Measurements from ENCODE around the gene SLC25A10. TPM values are rescaled to one million over a fixed set of nuclear protein-coding genes. Genes with fewer than 3 reads are reported as not detected.

SLC25A10 gene
- total and polyA plus RNA-seq, 2 of the 8 experiments (the other 6 are each of a cell fraction or from before 2014, with no cell fraction given): 22.2 to 43.0 TPM

DNA sequence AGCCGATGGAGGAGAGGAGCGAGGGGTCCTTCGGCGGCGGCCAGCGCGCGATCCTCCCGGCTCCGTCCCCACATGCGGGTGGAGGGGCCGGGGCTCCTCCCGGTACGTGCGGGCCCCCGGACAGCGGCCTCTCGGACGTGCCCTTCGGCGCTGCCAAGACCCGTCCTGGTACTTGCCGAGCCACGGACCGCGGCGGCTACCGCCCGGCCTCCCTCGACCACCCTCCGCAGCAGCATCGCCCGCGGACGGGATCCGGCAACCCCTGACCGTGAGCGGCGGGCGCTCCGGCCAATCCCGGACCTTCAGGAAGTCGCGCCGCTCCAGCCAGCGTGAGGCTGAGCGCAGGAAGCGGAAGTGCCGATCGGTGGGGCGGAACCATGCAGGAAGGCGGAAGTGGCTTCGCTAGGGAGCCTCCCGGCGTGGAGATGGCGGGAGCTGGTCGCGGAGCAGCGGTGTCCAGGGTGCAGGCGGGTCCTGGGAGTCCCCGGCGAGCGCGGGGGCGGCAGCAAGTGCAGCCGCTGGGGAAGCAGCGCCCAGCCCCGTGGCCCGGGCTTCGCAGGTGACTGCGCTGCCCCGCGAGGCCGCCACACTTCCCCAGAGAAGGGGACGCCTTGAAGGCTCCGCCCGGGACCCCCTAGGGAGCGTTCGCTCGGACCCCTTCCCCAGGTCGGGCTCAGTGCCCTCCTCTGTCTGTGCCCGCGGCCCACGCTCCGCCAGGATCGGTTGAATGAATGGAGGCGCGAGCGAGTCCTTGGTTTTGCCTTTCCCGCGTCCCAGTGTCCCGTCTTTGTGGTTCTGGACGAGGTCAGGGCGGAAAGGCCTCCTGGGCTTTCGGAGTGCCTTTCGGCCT lies 45.5 kb upstream of the SLC25A10 start, which contains the start of the genes CCDC137 and OXLD1:
Gene CCDC137, plus strand, starts transcription at position 396 of the 850 bp plus-strand sequence. Its CDS starts 30 bp downstream, at position 426.
Gene OXLD1, minus strand, starts transcription at position 264 of the 850 bp plus-strand sequence. Its CDS starts 28 bp downstream, at position 236.
- Histone ChIP-seq H3K27me3 (replicated peaks in 1 of 4; ENCODE audit: control insufficient read depth in 3 of 4, extremely low read depth in 1 of 4, insufficient read depth in 3 of 4, low read length in 3 of 4) (no peaks in the 10 kb centered on the region), H4K5ac (ENCODE audit: insufficient read length, low read depth, low read length) (peak within 1 kb of the TSS; percentile 76), H2BK5ac (ENCODE audit: low read depth, low read length) (peak within 1 kb of the TSS; percentile 85), H3K4me3 (ENCODE audit: extremely low read depth in 1 of 4, insufficient read depth in 2 of 4, low read depth in 3 of 4, low read length in 4 of 4) (peak within 1 kb of the TSS; percentile 62 to 95 (median 88)), H3K27ac (ENCODE audit: low read depth, low read length) (peak within 1 kb of the TSS; percentile 74), H4K20me1 (replicated peaks in 1 of 2; ENCODE audit: control insufficient read depth in 1 of 2, insufficient read depth in 2 of 2, low read length in 2 of 2) (peaks cover 8 to 11% of the 10 kb centered on the region in 2 experiments), H4K91ac (replicated peaks; ENCODE audit: insufficient read length, low read length) (peak within 1 kb of the TSS; percentile 65), H3K23me2 (ENCODE audit: low read depth, low read length) (peaks cover 4% of the 10 kb centered on the region; the same call in 1 of the 2 replicates), H3K18ac (ENCODE audit: extremely low read depth, low read length) (peak within 1 kb of the TSS; percentile 65; the same call in 1 of the 2 replicates), H3K36me3 (ENCODE audit: control insufficient read depth in 2 of 4, insufficient read depth in 4 of 4, low read length in 3 of 4) (peaks cover 14 to 35% (median 27%) of the 10 kb centered on the region in 4 experiments), H3K79me1 (ENCODE audit: low read depth, low read length) (peaks cover 8% of the 10 kb centered on the region), H3K4ac (replicated peaks; ENCODE audit: insufficient read length, low read depth, low read length) (peak within 1 kb of the TSS; percentile 63), H2AFZ (ENCODE audit: low read length) (no peak within 1 kb of the TSS; the same call in 1 of the 2 replicates), H4K8ac (ENCODE audit: extremely low read depth, insufficient read depth, low read length) (peak within 1 kb of the TSS; percentile 94), H3K14ac (ENCODE audit: insufficient read length) (no peak within 1 kb of the TSS), H3K56ac (replicated peaks; ENCODE audit: insufficient read length, low read depth, low read length) (peak within 1 kb of the TSS; percentile 64), H3K79me2 (ENCODE audit: control insufficient read depth in 1 of 2, insufficient read depth in 2 of 2, low read length in 2 of 2) (peaks cover 0 to 24% of the 10 kb centered on the region in 2 experiments; a peak in 2 of 4 replicates), H2BK20ac (ENCODE audit: low read length) (no peak within 1 kb of the TSS), H2BK12ac (ENCODE audit: low read depth, low read length) (peak within 1 kb of the TSS; percentile 6; the same call in 1 of the 2 replicates), H2BK15ac (ENCODE audit: low read length) (no peak within 1 kb of the TSS), H2AK5ac (ENCODE audit: low read depth, low read length) (no peak within 1 kb of the TSS; the same call in 1 of the 2 replicates), H3K9ac (replicated peaks in 1 of 4; ENCODE audit: extremely low read depth in 1 of 4, low read depth in 3 of 4, low read length in 3 of 4) (peak within 1 kb of the TSS; percentile 80 to 86 (median 84)), H3K23ac (ENCODE audit: insufficient read length) (no peak within 1 kb of the TSS), H3K9me3 (ENCODE audit: insufficient read depth in 2 of 2, low read depth in 1 of 2, low read length in 1 of 2) (no peaks in the 10 kb centered on the region), H3K4me1 (replicated peaks in 1 of 4; ENCODE audit: control insufficient read depth in 3 of 4, insufficient read depth in 4 of 4, low read length in 3 of 4) (peaks cover 3 to 11% (median 8%) of the 10 kb centered on the region in 4 experiments), H3K4me2 (ENCODE audit: insufficient read depth in 1 of 2, low read depth in 2 of 2, low read length in 2 of 2) (peak within 1 kb of the TSS; percentile 77 to 84), H2BK120ac (replicated peaks; ENCODE audit: low read depth, low read length) (no peak within 1 kb of the TSS)
- FAIRE-seq: no peak
- ChIA-PET POLR2A (ENCODE audit: partially characterized antibody) (interaction anchor here (0.8 to 9.3 kb wide), 21 partner anchors 8 to 357 kb away, joined by 3 to 65 read pairs (median 3); partner anchors contain the start of genes ARL16, HGS, LRRC45 and MCRIP1), CTCF (ENCODE audit: partially characterized antibody) (interaction anchor here (0.6 to 0.8 kb wide), 2 partner anchors 9 to 174 kb away, joined by 3 read pairs; no protein-coding TSS in a partner anchor)
- WGBS, 2 experiments (ENCODE audit: extremely low coverage in 1 of 2, insufficient coverage in 1 of 2, insufficient read length in 1 of 2, insufficient replicate concordance in 2 of 2, low coverage in 1 of 2, low lambda C conversion rate in 2 of 2, missing lambda C conversion rate in 1 of 2): 1% methylated on average over 65 of the region's 96 CpGs; no CpG with 5 or more reads in 1 of the 2 experiments
- DNase-seq (ENCODE audit: low read depth in 1 of 2, low spot score in 2 of 2): peak; percentile 88 to 93
- TF ChIP-seq KDM1A (IDR thresholded peaks at IDR 0.05; ENCODE audit: borderline replicate concordance, low read length): no peak
- no peak for TF ChIP-seq RNF2 (IDR thresholded peaks at IDR 0.05; ENCODE audit: borderline replicate concordance, low read depth, low read length, missing control alignments, poor library complexity, severe bottlenecking)

Data from H1 (cell line).